Activated CD8-positive, alpha-beta memory T cell treated with anti-CD3 and anti-CD28 coated beads for 1 hour (primary cell): ENCODE results near the gene GSDME.

Experiments
- DNase-seq, 2 donors: peaks; one replicate each; pipeline ENCODE4 v3.0.0-alpha.2; 2020; ENCODE audit warnings: low read depth in 1 of 2; ENCODE audit errors: extremely low read depth in 1 of 2

GSDME gene

DNA sequence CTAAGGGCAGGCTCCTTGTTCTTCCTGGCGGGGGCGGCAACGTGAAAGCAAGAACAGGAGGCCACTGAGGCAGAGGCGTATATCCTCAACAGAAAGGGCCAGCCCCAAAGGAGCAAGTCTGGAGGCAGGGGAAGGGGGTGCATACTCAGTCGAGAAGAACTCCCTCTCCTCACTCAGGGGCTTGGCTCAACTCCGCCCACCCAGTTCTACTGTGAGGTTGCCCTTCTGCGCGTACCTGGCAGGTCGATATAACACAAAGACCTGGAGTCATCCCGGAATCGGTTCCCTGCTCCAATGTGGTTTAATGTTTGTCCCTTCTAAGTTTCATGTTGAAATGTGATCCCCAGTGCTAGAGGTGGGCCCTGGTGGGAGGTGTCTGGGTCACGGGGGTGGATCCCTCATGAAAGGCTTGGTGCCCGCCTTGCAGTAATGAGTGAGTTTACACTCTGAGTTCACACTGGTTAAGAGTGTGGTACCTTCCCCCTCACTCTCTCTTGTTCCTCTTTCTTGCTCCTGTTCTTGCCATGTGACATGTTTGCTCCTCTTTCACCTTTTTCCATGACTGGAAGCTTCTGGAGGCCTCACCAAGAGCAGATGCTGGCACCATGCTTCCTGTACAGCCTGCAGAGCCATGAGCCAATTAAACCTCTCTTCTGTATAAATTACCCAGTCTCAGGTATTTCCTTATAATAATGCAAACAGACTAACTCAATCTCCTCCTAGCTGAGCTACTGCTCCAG, 32.6 kb downstream of the GSDME start:
- no peak for DNase-seq

DNA sequence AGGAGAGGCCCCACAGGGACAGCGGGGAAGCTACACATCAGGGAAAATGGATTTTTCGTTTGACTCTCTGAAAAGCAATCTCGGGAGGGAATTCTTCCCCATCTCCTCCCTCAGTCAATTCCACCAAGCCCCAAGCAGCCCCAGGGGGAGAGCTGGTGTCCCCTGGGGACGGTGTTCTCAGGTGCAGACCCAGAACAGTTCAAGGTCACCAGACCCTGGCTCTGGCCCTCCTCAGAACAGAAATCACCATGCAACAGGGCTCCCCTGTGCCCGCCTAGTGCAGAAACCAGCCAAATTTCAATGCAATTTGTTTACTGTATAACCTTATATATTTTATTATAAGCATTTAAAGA, 34.1 kb downstream of the GSDME start:
- DNase-seq, result no peak

DNA sequence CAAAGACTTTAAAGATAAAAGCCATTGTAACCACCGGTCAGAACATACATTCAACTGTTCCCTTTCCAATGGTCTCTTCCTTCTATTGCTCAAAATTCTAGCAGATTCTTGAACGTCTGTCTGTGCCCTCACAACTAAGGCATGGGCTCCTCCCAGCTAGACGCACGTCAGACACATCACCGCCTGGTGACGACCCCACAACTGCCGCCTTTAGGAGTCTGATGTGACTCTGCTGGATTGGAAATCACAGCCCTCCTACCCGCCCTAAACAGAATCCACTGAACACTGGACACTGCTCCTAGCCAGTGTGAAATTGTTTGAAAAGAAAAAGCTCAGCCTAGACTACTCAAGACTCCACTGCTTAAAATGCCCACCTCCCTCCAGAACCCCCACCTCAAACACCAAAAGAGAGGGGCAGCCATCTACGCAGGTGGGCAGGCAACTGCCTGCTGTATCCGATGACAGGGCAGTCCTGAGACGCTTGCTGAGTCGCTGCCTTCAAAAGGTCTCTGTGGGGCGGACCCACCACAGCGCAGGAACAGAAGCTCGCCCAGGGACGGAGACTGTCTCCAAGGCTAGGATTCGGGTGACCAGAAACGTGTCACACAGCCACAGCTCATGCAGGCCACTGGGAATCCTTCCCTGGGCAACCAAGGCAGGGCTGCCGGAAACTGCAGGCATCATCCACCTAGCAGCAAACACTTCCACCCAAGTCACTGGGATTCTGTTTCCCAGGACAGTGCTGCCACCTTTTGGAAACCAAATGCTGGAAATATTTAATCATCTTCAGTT, 34.7 kb downstream of the GSDME start:
- no peak for DNase-seq

DNA sequence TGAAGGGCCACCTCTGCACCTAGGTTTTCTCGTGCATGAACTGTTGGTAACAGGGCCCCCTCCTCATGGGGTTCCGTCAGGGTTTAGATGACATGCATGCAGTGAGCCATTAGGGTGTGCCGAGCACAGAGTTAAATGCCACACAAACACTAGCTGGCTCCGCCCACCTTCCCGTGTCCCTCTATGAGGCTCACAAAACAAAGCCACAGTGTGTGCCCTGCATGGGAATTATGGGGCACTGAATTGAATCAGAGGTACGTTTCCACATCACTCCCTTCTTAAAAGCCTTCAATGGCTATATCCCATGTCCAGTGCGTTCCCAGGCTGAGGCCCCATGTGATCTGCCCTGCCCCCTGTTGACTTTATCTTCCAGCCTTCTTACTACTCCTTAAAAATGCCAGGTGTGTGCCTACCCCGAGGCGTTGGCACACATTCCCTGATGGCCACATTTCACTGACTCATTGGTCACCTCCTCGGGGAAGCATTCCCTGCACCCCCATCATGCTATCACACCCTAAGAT, 35.7 kb downstream of the GSDME start:
- no peak for DNase-seq

DNA sequence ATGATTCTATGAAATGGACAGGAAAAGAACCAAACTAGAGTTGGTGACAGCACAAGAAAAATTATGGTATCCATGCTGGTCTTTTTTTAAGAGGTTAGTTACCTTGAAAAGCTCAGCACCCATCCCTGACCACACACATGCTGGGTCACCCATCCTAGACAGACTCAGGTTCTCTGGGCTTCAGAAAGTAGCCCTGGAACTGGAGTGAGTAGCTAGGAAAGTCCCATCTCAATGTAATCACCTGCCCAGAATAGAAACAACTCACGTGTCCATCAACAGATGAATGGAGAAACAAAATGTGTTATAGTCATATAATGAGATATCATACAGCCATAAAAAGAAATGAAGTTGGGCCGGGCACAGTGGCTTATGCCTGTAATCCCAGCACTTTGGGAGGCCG, 37.0 kb downstream of the GSDME start:
- no peak for DNase-seq

DNA sequence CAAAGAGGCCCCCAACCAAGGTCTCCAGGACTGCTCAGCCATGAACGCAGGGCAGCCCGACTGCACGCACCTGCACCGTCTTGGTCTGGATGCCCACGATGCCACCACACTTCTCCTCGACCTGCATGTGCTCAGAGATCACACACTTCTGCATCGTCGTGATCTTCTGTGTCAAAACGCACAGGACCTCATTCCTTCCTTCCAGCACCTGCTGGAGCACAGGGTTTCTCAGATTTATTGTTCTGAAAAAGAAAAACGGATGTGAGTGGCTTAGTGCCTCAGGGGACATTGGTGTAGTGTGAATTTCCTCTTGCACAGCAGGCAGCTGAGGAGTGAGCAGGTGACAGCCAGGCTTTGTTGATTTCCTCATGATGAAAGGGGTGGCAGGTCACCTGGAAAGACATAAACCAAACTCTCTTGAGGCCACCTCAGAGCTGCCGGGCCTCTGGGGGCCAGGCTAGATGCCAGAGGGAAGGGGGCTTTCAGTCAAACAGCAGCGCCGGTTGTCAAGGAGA, 38.2 kb downstream of the GSDME start:
- no peak for DNase-seq

DNA sequence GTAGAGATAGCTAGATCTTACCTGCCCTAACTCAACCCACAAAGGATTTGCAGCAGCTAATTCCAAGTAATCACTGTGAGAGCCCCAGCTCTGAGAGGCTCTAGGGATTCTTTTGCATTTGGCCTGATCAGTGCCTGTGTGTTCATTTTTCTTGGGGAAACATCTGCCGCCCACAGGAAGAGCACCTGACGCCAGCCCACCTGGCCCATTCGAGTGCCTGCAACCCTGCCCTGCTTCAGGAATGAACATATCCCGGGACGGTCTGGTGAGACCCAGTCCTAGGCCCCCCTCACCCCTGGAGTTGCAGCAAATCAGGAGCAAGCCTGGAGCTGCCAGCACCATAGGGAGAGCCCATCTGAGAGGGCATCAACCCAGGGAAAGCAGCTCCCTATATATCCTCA, 38.8 kb downstream of the GSDME start:
- DNase-seq, result no peak

DNA sequence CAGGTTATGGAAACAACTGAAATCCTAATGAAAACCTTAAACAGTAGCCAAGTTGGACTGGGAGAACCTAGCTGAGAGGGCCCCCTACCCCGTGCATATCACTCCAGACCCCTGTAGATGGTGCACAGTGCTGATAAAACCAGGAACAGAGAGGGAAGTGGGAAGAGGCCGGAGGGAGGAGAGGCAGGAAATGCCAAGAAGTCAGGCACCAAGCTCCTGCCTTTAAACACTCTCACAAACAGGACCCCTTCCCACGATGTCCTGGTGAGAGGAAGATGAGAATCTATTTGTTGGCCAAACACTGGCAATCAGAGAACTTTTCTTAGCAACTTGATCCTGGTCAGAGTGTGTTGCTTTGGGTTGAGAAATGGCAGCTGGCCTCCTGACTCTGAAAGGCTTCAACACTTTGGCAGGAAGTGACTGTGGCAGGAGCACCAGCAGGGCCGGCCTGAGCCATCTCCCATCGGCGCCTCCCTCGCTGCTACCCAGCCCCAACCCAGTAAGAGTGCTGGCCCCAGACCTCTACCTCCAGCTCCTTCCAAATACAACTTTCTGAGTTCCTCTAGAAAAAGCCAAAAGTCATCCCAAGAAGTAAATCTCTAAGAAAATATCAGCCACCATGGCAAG, 39.5 kb downstream of the GSDME start:
- DNase-seq, result no peak

DNA sequence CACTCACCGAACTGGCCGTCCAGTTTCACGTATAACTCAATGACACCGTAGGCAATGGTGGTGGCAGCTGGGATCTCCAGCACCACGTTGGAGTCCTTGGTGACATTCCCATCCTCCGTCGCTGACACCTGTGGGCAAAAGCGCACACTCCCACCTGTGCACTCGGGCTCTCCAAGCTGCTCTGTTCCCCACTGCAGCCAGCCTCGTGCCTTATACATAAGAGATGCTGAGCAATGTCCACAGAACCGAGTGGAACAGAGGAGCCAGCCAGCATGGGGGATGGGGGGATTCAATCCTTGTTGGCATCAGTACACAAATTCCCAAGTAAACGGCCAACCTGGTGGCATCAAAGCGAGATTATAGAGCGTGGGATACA, 40.0 kb downstream of the GSDME start:
- no peak for DNase-seq

DNA sequence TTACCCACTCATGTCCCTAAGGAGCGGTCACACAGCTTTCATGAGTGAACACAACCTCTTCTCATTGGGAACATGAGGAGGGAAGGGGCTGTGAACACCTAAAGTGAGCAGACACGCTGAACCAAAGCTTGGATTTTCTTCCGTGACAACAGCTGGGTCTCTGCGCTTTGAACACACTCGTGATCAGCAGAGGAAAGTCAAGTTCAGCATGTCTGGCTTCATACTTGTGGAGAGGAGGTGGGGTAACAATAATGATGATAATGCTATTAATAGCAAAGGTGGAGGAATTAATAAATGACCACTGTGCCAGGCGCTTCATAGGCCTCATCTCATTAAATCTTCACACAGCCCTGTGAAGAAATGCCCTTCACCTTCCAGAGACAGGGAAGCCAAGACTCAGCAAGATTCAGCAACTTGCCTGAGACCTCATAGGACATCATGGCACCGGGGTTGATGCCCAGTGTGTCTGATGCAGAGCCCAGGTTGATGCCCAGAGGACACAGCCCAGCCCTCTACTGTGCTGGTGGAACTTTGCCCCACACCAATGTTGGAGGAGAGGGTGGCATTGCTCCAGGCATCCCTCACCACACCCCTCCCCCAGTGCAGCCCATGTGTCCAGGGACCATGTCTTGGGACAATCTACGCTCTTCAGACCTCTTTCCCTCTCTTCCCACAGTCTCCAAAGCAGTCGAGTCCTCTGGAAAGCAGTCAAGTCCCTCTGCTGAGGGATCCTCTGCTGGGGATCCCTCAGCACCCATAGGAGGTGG, 40.6 kb downstream of the GSDME start:
- no peak for DNase-seq

DNA sequence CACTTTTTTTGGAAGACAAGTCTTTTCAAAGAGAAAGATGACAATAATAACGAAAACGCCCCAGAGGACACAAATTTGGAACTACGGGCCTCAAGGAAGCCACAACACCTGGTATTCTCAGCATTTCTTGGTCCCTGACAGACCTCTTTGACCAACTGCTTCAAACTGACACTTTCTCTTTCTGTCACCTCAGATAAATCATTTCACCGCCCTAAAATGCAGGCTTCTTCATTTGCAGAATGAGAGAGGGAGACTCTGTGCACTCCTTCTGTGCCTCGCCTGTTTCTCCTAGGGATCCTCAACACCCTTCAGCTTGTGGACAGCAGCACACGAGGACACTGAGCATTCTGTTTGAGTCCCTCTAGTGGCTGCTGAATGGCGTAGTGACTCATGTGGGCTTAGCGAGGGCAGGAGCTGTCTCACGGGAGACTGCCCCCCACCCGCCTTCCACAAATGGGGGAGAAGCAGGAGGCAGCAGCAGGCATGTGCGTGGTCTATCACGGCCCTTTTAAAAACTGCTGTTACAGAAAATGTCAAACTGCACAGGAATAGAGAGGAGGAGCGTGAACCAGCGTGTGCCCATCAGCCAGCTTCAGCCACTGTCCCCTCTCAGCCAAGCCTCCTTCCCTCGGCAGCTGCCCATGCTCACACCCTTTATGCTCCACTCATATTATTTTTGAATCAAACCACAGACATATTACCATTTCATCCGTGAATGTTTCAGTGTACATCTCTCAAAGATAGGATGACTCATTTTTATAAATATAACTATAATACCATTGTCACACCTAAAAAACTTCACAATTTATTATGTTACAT, 41.4 kb downstream of the GSDME start:
- DNase-seq, result no peak

DNA sequence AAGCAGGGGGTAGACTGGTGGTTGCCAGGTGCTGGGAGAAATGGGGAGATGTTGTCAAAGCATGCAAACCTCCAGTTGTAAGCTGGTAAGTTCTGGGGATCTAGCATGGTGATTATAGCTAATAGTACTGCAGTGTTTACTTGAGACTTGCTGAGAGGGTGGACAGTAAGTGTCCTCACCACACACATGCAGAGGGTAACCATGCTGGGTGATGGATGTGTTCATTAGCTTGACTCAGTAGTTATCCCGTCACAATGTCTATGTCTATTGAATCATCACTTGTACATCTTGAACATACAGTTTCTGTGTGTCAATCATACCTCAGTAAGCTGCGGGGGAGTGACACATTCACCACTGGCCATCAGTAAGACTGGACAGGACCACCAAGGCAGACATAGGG, 42.1 kb downstream of the GSDME start:
- no peak for DNase-seq

DNA sequence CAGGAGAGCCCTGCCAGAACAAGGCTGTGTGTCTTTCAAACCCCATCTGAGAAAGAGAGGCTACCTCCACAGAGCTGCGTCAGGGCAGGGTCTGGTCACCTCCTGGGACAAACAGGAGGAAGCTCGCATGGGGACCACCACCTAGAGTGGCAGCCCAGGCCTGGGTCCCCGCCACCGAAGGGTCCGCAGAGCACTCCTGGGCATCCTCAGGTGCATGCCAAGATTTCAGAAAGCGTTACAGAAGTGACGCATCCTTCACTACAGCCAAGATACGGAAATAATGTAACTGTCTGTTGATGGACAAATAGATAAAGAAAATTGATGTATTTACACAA, 42.6 kb downstream of the GSDME start:
- no peak for DNase-seq

DNA sequence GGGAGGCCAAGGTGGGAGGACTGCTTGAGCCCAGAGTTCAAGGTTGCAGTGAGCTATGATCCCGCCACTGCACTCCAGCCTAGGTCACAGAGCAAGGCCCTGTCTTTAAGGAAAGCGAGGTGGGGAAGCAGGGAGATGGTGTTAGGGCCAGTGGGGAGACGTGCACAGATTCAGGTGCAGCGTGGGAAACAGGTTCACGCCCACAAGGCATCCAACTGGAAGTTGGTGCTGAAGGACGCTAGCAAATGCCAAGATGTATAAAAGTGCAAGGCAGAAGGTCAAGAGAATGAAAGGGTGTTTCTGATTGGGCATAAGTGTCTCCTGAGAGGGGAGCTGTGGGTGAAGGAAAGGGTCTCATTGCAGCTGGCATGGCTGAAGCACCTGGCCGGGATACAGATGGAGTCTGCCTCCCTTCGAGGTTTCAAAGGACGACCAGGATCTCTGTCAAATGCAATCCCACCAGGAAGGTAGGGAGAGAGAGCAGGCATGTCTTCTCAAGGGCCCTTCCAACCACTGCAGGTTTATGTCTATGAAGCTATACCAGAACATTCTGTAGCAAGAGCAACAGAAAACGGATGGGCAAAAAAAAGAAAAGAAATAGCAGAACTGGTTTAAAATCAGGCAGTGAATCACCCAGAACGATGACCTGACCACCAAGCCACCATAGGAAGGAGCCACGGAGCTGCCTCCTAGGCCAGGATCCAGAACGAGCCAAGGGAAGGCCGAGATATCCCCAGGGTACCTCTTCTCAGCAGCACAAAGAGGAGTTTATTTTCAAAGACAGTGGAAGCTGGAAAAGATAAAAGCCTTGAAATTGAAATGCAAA, 43.2 kb downstream of the GSDME start:
- DNase-seq, result no peak

DNA sequence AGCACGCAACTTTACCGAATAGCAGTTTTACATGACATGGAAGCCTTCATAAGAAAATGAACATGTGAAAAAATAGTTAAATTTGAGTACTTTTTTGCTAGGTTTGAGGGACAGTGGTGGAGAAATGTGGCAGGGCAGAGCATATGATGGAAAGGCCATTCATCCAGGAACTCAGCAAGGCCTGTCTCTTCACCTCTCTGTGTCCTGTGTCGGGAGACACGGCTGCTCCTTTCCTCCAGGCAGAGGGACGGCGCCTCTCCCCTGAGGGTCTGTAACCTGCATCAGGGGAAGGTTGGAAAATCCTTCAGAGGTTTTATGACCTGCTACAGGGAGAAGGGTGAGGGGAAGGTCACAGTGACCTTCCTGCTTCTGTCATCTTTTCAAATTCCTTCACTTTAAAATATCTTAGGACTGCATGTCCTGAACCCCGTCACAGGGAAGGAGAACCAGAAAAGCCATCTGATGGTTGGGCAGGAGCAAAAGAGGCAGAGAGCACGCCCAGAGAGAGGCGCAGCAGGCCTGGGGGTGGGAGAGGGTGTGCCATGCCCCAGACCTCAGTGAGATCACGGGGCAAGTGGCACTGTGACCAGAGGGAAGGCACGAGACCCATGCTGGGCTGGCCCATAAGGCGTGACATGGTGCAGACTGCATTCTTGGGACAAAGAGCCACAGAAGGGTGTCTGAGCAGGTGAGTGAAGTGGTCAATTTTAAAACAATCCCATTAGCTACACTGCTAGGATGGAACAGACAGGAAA, 44.0 kb downstream of the GSDME start:
- no peak for DNase-seq

DNA sequence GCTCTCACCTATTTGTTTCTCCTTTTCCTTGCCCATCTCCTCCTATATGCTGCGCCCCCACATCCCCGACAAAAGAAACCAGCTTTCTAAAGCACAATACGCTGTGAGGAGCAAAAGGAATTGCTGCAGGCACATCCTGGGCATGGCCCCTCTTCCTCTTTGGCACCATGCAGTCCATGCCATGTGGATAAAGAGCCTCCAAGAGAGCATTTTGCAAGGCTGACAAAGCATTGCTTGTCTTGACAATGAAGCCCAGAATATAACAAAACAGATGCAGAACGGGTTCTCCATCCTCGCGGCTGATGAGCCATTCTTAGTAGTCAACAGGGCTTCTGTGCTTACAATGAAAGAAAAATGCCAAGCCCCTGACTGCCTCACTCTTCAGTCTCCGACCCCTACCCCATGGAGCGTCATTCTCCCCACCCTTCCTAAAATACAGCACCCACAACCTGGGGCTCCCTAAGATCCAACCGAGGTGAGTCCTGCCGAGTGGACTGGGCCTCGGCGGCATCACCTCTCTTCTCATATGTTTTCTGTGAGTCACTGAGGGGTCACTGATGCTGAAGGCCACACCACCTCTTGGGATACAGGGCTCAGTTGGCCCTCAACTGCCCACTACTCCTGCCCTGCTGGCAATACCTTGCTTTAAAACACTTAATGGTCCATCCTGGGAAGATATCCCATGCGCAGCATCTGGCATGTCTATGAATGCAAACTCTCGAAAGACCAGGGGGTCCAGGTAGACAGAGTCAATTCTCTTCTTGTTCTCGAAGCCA, 47.5 kb downstream of the GSDME start:
- no peak for DNase-seq

DNA sequence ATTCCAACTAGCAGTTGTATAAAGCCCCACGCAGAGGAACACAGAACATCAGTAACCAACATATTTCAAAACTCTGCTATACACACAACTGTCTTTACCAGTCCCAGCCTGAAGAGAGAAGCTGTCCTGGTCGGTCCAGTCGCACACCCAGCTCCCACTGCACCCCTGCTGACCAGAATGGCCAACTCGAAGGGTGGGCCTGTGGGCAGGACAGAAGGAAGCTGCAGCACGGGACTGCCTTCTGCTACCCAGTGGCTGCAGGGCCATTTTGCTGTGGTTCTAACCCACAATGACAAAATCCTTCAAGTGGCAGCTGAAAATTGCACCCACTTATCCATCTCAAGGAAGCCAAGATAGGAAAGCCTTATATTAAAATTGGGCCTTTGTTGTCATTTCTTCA, 48.2 kb downstream of the GSDME start:
- no peak for DNase-seq
